Kidney capillary endothelial cell (primary cell): ENCODE results near the gene GLT6D1.
A peak's percentile ranks its signal among the peaks of the same experiment; 100 is the strongest.
"Not testable (repeated sequence)": the region's sequence is repeated elsewhere in the genome, so short reads cannot be mapped to it uniquely, and the experiment has no call there.

Experiments used
- DNase-seq: peaks from one replicate; pipeline ENCODE4 v3.0.0-alpha.2; 2018; ENCODE audit warnings: low spot score

The GLT6D1 gene

GRCh38 chr9:135664801-135665794, 25.8 kb upstream of the GLT6D1 start:
- DNase-seq: no peak

- DNase-seq: no peak
Observed at GRCh38 chr9:135664266-135664665, 24.9 kb upstream of the GLT6D1 start.

GRCh38 chr9:135663857-135664256, 24.5 kb upstream of the GLT6D1 start:
- no peak for DNase-seq

- DNase-seq: no peak
Observed at GRCh38 chr9:135663451-135663770, 24.1 kb upstream of the GLT6D1 start.

GRCh38 chr9:135662758-135663450, 23.6 kb upstream of the GLT6D1 start, which contains the start of gene LCN9:
LCN9 (plus strand) TSS chr9:135663309; CDS start chr9:135663322, 13 bp downstream.
- DNase-seq: no peak

- no peak for DNase-seq
Observed at GRCh38 chr9:135661816-135662560, 22.6 kb upstream of the GLT6D1 start.

GRCh38 chr9:135660407-135660806, 21.1 kb upstream of the GLT6D1 start:
- DNase-seq: no peak

- DNase-seq: no peak
Observed at GRCh38 chr9:135659252-135659651, 19.9 kb upstream of the GLT6D1 start.

GRCh38 chr9:135657416-135657815, 18.1 kb upstream of the GLT6D1 start:
- no peak for DNase-seq

- DNase-seq: no peak
Observed at GRCh38 chr9:135655317-135655716, 16.0 kb upstream of the GLT6D1 start.

- no peak for DNase-seq
Observed at GRCh38 chr9:135650408-135650807, 11.1 kb upstream of the GLT6D1 start.

GRCh38 chr9:135649508-135649907, 10.2 kb upstream of the GLT6D1 start:
- DNase-seq: no peak

GRCh38 chr9:135648494-135649410, 9.4 kb upstream of the GLT6D1 start:
- no peak for DNase-seq

- no peak for DNase-seq
Observed at GRCh38 chr9:135647884-135648283, 8.5 kb upstream of the GLT6D1 start.

GRCh38 chr9:135644631-135645218, 5.4 kb upstream of the GLT6D1 start:
- no peak for DNase-seq

- peak; percentile 83 for DNase-seq
Observed at GRCh38 chr9:135641745-135642144, 2.4 kb upstream of the GLT6D1 start.

GRCh38 chr9:135641047-135641446, 1.7 kb upstream of the GLT6D1 start:
- no peak for DNase-seq

- DNase-seq: not testable (repeated sequence)
Observed at GRCh38 chr9:135636930-135637530, 2.3 kb downstream of the GLT6D1 start.

- DNase-seq: no peak
Observed at GRCh38 chr9:135632841-135633240, 6.5 kb downstream of the GLT6D1 start.

GRCh38 chr9:135624282-135624681, 15.1 kb downstream of the GLT6D1 start:
- no peak for DNase-seq
